K562 (cell line): Measurements from ENCODE around the gene CCDC9B. TPM values are rescaled to one million over a fixed set of nuclear protein-coding genes. Genes with fewer than 3 reads are reported as not detected.
A peak's percentile ranks its signal among the peaks of the same experiment; 100 is the strongest.

Source experiments
- CTBP1 ChIP-seq: fragments of 450-650 bp; IDR thresholded peaks from 2 replicates; pipeline ENCODE4 v1.6.1; 2016; ENCODE audit warnings: borderline replicate concordance
- EP300 ChIP-seq: IDR thresholded peaks from 2 replicates; pipeline ENCODE4 v1.6.1; 2012; ENCODE audit warnings: low read length, improper control_type of control experiment
- IRF2 ChIP-seq: sonication (generic); formaldehyde crosslinking; IDR thresholded peaks from 2 replicates; pipeline ENCODE4 v1.8.1; 2022; ENCODE audit warnings: mild to moderate bottlenecking, missing genetic modification reagents
- MAFK ChIP-seq: IDR thresholded peaks from 2 replicates; pipeline ENCODE4 v1.6.1; 2011; ENCODE audit warnings: low read length, improper control_type of control experiment
- MLLT1 ChIP-seq, 2 experiments: fragments of 450-650 bp; IDR thresholded peaks; 2 replicates each; pipeline ENCODE4 v1.6.1; 2016
- NFIC ChIP-seq: fragments of 450-650 bp; IDR thresholded peaks from 2 replicates; pipeline ENCODE4 v1.6.1; 2017; ENCODE audit warnings: mild to moderate bottlenecking, inconsistent platforms
- TFAP4 ChIP-seq: sonication (generic); formaldehyde crosslinking; IDR thresholded peaks from 2 replicates; pipeline ENCODE4 v1.8.0; 2022; ENCODE audit warnings: missing genetic modification reagents, mild to moderate bottlenecking, moderate library complexity, borderline replicate concordance
- ZMIZ1 ChIP-seq, 2 experiments: fragments of 150-350 bp in 1 of 2; IDR thresholded peaks; 2 replicates each; pipeline ENCODE4 v1.6.1; 2012 to 2016; ENCODE audit warnings: low read depth in 2 of 2, low read length in 2 of 2, mild to moderate bottlenecking in 1 of 2, moderate library complexity in 1 of 2
- ZNF639 ChIP-seq, 2 experiments: fragments of 200-800 bp in 1 of 2; sonication (Bioruptor generic) in 1 of 2; sonication (generic) in 1 of 2; formaldehyde crosslinking in 1 of 2; IDR thresholded peaks in 1 of 2; conservative IDR thresholded peaks in 1 of 2; 2 replicates each; pipeline versions ENCODE4 v1.5.0 to v1.6.1; 2016 to 2020; ENCODE audit warnings: missing compliant biosample characterization in 1 of 2, missing genetic modification characterization in 1 of 2, missing genetic modification reagents in 1 of 2
- polyA plus RNA-seq, 8 experiments: library from polyadenylated mRNA; depleted of rRNA in 4 of 8; stranded (reverse) in 5 of 8; unstranded in 3 of 8; fragments of >200 nt; fragmentation: Nextera tagmentation in 2 of 8; fragmentation: Illumina TruSeq in 1 of 8; extraction: Ambion mirVana in 2 of 8; extraction: Trizol in 1 of 8; gene quantifications; 2 replicates each; pipeline versions ENCODE4 v1.2.1 to v1.2.3, GENCODE V29; 2011 to 2014; ENCODE audit warnings: inconsistent platforms in 1 of 8, missing spikeins in 1 of 8
- total RNA-seq, 7 experiments: library from RNA; depleted of rRNA in 6 of 7; stranded (reverse); fragments of >200 nt in 6 of 7; fragmentation: Illumina TruSeq in 2 of 7; extraction: Trizol in 2 of 7; gene quantifications; 2 replicates each; pipeline versions ENCODE4 v1.2.1 to v1.2.3, GENCODE V29; 2011 to 2021; ENCODE audit warnings: low replicate concordance in 1 of 7

Gene CCDC9B
- total and polyA plus RNA-seq, 9 of the 15 experiments (the other 6 are each of a cell fraction or from before 2014, with no cell fraction given): 0.01 to 0.47 (median 0.15) TPM; not detected in 1

- TF ChIP-seq ZMIZ1 (IDR thresholded peaks at IDR 0.05; ENCODE audit: low read depth in 2 of 2, low read length in 2 of 2) (peak in 1 of 2 experiments; percentile 56; a peak in 1 of 4 replicates), CTBP1 (peak; percentile 87; the same call in 1 of the 2 replicates), IRF2 (CRISPR knock-in tag) (no peak), MLLT1 (IDR thresholded peaks at IDR 0.05) (no peak), EP300 (peak; percentile 19; the same call in 1 of the 2 replicates), NFIC (0 out of 2 replicates have a peak, but pooled peaks have one; percentile 21), TFAP4 (CRISPR knock-in tag) (peak; percentile 97), ZNF639 (CRISPR knock-in tag; conservative IDR thresholded peaks at IDR 0.05 in 1 of 2, IDR thresholded peaks at IDR 0.05 in 1 of 2) (0 out of 4 replicates have a peak, but pooled peaks of 1 of the 2 experiments have one; percentile 55), MAFK (peak; percentile 23; the same call in 1 of the 2 replicates)
Observed at GRCh38 chr15:40367686-40368611, 27.2 kb upstream of the CCDC9B start (continued).
